OCI-LY3 (cell line): ENCODE measurements around the gene E2F2.

Experiments
- EZH2phosphoT487 ChIP-seq: fragments of 200-600 bp; shearing (Covaris generic); IDR thresholded peaks from 2 replicates; pipeline ENCODE4 v1.6.1; 2018; ENCODE audit warnings: antibody characterized with exemption, mixed run types, low read depth
- TF ChIP-seq, protein P1 (sequence below): fragments of 200-600, 300-600 bp; sonication (generic); IDR thresholded peaks from 2 replicates; pipeline ENCODE4 v1.5.1; 2014; ENCODE audit warnings: antibody characterized with exemption, low read length, low read depth

DNA sequence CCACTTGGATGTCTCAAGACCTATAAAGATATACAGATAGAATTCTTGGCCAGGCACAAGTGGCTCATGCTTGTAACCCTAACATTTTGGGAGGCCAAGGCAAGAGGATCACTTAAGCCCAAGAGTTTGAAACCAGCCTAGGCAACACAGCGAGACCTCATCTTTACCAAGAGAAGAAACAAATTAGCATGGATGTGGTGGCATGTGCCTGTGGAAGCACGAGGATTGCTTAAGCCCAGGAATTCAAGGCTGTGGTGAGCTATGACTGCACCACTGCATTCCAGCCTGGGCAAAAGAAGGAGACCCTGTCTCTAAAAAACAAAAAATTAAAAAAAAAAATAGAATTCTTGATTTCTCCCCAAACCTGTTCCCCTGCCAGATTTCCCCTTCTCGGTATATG is 55.4 kb downstream of the E2F2 start:
- TF ChIP-seq, protein P1, sequence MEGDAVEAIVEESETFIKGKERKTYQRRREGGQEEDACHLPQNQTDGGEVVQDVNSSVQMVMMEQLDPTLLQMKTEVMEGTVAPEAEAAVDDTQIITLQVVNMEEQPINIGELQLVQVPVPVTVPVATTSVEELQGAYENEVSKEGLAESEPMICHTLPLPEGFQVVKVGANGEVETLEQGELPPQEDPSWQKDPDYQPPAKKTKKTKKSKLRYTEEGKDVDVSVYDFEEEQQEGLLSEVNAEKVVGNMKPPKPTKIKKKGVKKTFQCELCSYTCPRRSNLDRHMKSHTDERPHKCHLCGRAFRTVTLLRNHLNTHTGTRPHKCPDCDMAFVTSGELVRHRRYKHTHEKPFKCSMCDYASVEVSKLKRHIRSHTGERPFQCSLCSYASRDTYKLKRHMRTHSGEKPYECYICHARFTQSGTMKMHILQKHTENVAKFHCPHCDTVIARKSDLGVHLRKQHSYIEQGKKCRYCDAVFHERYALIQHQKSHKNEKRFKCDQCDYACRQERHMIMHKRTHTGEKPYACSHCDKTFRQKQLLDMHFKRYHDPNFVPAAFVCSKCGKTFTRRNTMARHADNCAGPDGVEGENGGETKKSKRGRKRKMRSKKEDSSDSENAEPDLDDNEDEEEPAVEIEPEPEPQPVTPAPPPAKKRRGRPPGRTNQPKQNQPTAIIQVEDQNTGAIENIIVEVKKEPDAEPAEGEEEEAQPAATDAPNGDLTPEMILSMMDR = no peak
- TF ChIP-seq EZH2phosphoT487 = no peak
